KMS-11 (cell line): Measurements from ENCODE around the gene IRF1.

Experiments used
- H2AFZ ChIP-seq: fragments of 200-600 bp; sonication (generic); 2 replicates; pipeline ENCODE4 v1.6.1; 2016; ENCODE audit warnings: antibody characterized with exemption, mixed run types, low read depth
- H3K27ac ChIP-seq: fragments of 200-600 bp; sonication (generic); 2 replicates; pipeline ENCODE4 v1.6.1; 2016; ENCODE audit warnings: mild to moderate bottlenecking, mixed run types
- H3K27me3 ChIP-seq: fragments of 200-600 bp; sonication (generic); 2 replicates; pipeline ENCODE4 v1.6.1; 2017; ENCODE audit warnings: mild to moderate bottlenecking, low read depth, mixed run types, moderate library complexity; ENCODE audit not compliant: insufficient read depth
- H3K36me3 ChIP-seq: fragments of 200-600 bp; sonication (generic); 2 replicates; pipeline ENCODE4 v1.6.1; 2017; ENCODE audit warnings: mild to moderate bottlenecking, mixed run types; ENCODE audit not compliant: insufficient read depth
- H3K4me1 ChIP-seq: fragments of 200-600 bp; sonication (generic); 2 replicates; pipeline ENCODE4 v1.6.1; 2016; ENCODE audit warnings: mild to moderate bottlenecking, low read depth, mixed run types; ENCODE audit not compliant: poor library complexity, severe bottlenecking
- H3K4me2 ChIP-seq: fragments of 200-600 bp; sonication (generic); 2 replicates; pipeline ENCODE4 v1.7.0; 2016; ENCODE audit warnings: mild to moderate bottlenecking, mixed run types
- H3K4me3 ChIP-seq: fragments of 200-600 bp; sonication (generic); IDR thresholded peaks from 2 replicates; pipeline ENCODE4 v1.6.1; 2017; ENCODE audit warnings: low read depth, low read length, mixed read lengths; ENCODE audit not compliant: insufficient read depth
- H3K79me2 ChIP-seq: fragments of 200-600 bp; sonication (generic); 2 replicates; pipeline ENCODE4 v1.6.1; 2016; ENCODE audit warnings: low read depth, mixed run types; ENCODE audit not compliant: insufficient read depth
- H3K9ac ChIP-seq: fragments of 200-600 bp; sonication (generic); 2 replicates; pipeline ENCODE4 v1.6.1; 2016; ENCODE audit warnings: mild to moderate bottlenecking, mixed run types
- H4K20me1 ChIP-seq: fragments of 200-600 bp; sonication (generic); 2 replicates; pipeline ENCODE4 v1.6.1; 2016; ENCODE audit warnings: mild to moderate bottlenecking, mixed run types; ENCODE audit not compliant: insufficient read depth
- TF ChIP-seq, protein P1 (sequence below): fragments of 200-600 bp; sonication (generic); conservative IDR thresholded peaks from 2 replicates; pipeline ENCODE4 v1.6.1; 2017; ENCODE audit warnings: low read depth, mild to moderate bottlenecking, antibody characterized with exemption, low read length, moderate library complexity, mixed read lengths

The IRF1 gene

GRCh38 chr5:132471944-132472343, 18.6 kb downstream of the IRF1 start:
- no peak overlapping the region for H2AFZ ChIP-seq
- no peaks in the 10 kb centered on the region for H3K27me3 ChIP-seq
- no peak overlapping the region for H3K4me3 ChIP-seq
- no peaks in the 10 kb centered on the region for H3K79me2 ChIP-seq
- H3K4me1 ChIP-seq = peaks cover 35% of the 10 kb centered on the region
- no peak overlapping the region for H3K27ac ChIP-seq
- TF ChIP-seq, protein P1, sequence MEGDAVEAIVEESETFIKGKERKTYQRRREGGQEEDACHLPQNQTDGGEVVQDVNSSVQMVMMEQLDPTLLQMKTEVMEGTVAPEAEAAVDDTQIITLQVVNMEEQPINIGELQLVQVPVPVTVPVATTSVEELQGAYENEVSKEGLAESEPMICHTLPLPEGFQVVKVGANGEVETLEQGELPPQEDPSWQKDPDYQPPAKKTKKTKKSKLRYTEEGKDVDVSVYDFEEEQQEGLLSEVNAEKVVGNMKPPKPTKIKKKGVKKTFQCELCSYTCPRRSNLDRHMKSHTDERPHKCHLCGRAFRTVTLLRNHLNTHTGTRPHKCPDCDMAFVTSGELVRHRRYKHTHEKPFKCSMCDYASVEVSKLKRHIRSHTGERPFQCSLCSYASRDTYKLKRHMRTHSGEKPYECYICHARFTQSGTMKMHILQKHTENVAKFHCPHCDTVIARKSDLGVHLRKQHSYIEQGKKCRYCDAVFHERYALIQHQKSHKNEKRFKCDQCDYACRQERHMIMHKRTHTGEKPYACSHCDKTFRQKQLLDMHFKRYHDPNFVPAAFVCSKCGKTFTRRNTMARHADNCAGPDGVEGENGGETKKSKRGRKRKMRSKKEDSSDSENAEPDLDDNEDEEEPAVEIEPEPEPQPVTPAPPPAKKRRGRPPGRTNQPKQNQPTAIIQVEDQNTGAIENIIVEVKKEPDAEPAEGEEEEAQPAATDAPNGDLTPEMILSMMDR = no peak
- H3K36me3 ChIP-seq = no peaks in the 10 kb centered on the region
- H4K20me1 ChIP-seq = no peaks in the 10 kb centered on the region
- H3K4me2 ChIP-seq = no peak overlapping the region
- H3K9ac ChIP-seq = no peak overlapping the region

DNA sequence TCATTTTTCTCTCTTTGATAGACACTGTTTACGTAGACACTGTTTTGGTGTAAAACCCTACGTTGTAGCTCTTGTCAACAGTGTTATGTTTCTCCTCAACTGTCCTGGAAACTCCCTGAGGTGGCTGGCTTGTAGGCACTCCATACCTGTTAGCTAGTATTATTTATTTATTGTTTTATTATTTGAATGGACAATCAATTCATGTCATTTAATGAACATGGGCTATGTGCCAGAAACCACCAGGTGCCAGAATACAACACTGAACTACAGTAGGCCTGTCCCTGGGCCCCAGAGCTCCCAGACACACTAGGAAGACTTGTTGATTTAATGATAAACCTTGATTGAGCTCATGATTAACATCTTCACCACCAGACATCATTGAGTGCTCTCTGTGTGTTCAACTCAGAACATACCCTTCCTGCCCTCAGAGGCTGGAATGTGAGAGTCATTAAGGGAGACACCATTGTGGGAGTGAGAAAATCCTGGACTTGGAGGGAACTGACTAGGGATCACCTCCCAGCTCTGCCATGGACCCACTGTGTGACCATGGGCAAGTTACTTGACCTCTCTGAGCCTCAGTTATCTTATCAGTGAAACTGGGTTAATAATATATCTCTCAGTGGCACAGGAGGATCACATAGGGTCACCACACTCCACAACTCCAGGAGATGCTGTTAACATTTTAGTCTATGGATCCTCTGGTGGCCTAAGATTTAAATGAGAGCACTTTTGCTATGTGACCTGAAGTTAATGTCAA, 19.2 kb downstream of the IRF1 start:
- H3K4me1 ChIP-seq = peaks cover 41% of the 10 kb centered on the region
- no peak overlapping the region for H3K9ac ChIP-seq
- H3K4me3 ChIP-seq = no peak overlapping the region
- H3K79me2 ChIP-seq = no peaks in the 10 kb centered on the region
- H2AFZ ChIP-seq = no peak overlapping the region
- H4K20me1 ChIP-seq = no peaks in the 10 kb centered on the region
- TF ChIP-seq, protein P1 = no peak
- H3K27me3 ChIP-seq = no peaks in the 10 kb centered on the region
- no peaks in the 10 kb centered on the region for H3K36me3 ChIP-seq
- no peak overlapping the region for H3K4me2 ChIP-seq
- H3K27ac ChIP-seq = no peak overlapping the region

DNA sequence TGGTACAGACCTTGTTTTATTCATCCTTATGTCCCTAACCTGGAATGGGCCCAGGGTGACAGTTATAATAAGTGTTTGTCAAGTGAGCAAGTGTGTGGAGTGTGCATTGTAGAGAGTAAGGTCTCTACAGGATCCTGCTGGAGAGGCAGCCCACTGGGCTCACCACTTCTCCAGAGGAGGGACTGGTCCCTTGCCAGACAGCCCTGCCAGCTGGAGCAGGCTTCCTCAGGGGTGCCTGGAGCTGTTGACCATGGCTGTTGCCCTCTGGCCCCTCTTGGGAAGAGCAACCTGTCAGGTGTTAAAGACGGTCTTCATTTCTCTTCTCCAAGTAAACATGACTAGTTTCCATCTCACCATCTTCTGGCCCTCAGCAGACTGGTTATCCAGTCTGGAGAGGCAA, 20.0 kb downstream of the IRF1 start:
- H3K4me1 ChIP-seq = peaks cover 48% of the 10 kb centered on the region
- H3K27ac ChIP-seq = no peak overlapping the region
- TF ChIP-seq, protein P1 = no peak
- H2AFZ ChIP-seq = no peak overlapping the region
- no peaks in the 10 kb centered on the region for H3K79me2 ChIP-seq
- no peaks in the 10 kb centered on the region for H3K27me3 ChIP-seq
- H3K36me3 ChIP-seq = no peaks in the 10 kb centered on the region
- no peak overlapping the region for H3K4me2 ChIP-seq
- no peak overlapping the region for H3K4me3 ChIP-seq
- no peak overlapping the region for H3K9ac ChIP-seq
- no peaks in the 10 kb centered on the region for H4K20me1 ChIP-seq

- no peak overlapping the region for H3K4me3 ChIP-seq
- H3K9ac ChIP-seq = no peak overlapping the region
- TF ChIP-seq, protein P1 = no peak
- no peaks in the 10 kb centered on the region for H3K36me3 ChIP-seq
- H4K20me1 ChIP-seq = no peaks in the 10 kb centered on the region
- no peaks in the 10 kb centered on the region for H3K27me3 ChIP-seq
- no peak overlapping the region for H3K27ac ChIP-seq
- no peak overlapping the region for H2AFZ ChIP-seq
- no peaks in the 10 kb centered on the region for H3K79me2 ChIP-seq
- H3K4me2 ChIP-seq = no peak overlapping the region
- peaks cover 54% of the 10 kb centered on the region for H3K4me1 ChIP-seq
Observed at GRCh38 chr5:132470010-132470392, 20.6 kb downstream of the IRF1 start.
